Mesodermal cell (in vitro differentiated cells): Measurements from ENCODE around the gene MLLT10.
A peak's percentile ranks its signal among the peaks of the same experiment; 100 is the strongest.

Experiments
- H3K27ac ChIP-seq: 2 replicates; pipeline ENCODE4 v1.7.0; 2013; ENCODE audit warnings: mild to moderate bottlenecking, low read depth, low read length, moderate library complexity; ENCODE audit not compliant: severe bottlenecking
- H3K36me3 ChIP-seq: 2 replicates; pipeline ENCODE4 v1.7.1; 2013; ENCODE audit warnings: mild to moderate bottlenecking, low read length, moderate library complexity; ENCODE audit not compliant: control insufficient read depth, insufficient read depth
- H3K4me1 ChIP-seq: one replicate; pipeline ENCODE4 v1.7.1; 2013; ENCODE audit warnings: mild to moderate bottlenecking, low read length; ENCODE audit not compliant: insufficient read depth, control insufficient read depth, poor library complexity, severe bottlenecking
- H3K4me3 ChIP-seq: 2 replicates; pipeline ENCODE4 v1.7.0; 2013; ENCODE audit warnings: low read length, control low read depth, mild to moderate bottlenecking; ENCODE audit not compliant: insufficient read depth, poor library complexity, severe bottlenecking; ENCODE audit errors: extremely low read depth
- H3K9me3 ChIP-seq: 2 replicates; pipeline ENCODE4 v1.7.1; 2013; ENCODE audit warnings: mild to moderate bottlenecking, low read length, moderate library complexity; ENCODE audit not compliant: control insufficient read depth
- WGBS, 2 experiments: methylation state at CpG; one replicate each; pipeline ENCODE4 v1.1.5; 2013; ENCODE audit warnings: missing lambda C conversion rate in 2 of 2; ENCODE audit not compliant: insufficient coverage in 2 of 2; 5-methylcytosine and 5-hydroxymethylcytosine counted together

The MLLT10 gene

DNA sequence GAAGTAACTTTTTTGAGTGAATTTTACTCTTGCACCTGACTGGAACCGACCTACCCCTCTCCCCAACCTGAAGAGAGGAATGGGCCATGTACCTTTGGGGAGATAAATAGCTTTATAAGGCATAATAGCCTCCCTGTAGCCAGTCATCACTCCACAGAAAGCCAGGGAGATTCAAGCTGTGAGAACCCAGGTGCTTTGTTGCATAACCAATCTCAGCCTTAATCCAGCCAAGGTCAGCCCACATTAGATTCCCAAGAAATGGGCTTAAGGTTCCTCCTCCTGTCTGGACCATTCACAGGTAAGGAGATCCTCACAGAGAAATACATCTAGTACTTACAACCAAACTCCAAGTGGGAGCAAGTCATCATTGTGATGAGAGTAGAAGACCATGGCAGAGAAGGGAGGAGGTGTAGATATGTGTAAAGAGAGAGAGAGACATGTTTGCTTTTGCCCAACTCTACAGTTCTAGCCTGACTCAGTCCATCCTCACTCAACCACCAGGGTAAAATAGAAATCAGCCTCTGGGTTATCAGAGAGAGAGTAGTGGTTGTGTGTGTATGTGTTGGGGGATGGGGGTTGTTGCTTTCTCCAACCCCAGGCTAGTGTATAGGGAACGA lies 32.2 kb upstream of the MLLT10 start:
- peaks cover 60% of the 10 kb centered on the region for H3K4me1 ChIP-seq
- H3K27ac ChIP-seq: no peak overlapping the region
- H3K9me3 ChIP-seq: no peaks in the 10 kb centered on the region
- no peaks in the 10 kb centered on the region for H3K36me3 ChIP-seq
- no peak overlapping the region for H3K4me3 ChIP-seq
- no CpG with 5 or more reads among the region's 2 CpGs for WGBS, 2 experiments

- peaks cover 65% of the 10 kb centered on the region for H3K4me1 ChIP-seq
- H3K4me3 ChIP-seq: no peak overlapping the region
- no peak overlapping the region for H3K27ac ChIP-seq
- no peaks in the 10 kb centered on the region for H3K36me3 ChIP-seq
- no peaks in the 10 kb centered on the region for H3K9me3 ChIP-seq
- 6 to 53% methylated on average over 2 of the region's 3 CpGs for WGBS, 2 experiments
These were observed 31.7 kb upstream of the MLLT10 start for GRCh38 chr10:21502348-21502740.

- no peak overlapping the region for H3K27ac ChIP-seq
- no peak overlapping the region for H3K4me3 ChIP-seq
- no peaks in the 10 kb centered on the region for H3K9me3 ChIP-seq
- 100% methylated on average over 1 of the region's 1 CpG; no CpG with 5 or more reads in 1 of the 2 experiments for WGBS, 2 experiments
- H3K36me3 ChIP-seq: no peaks in the 10 kb centered on the region
- peaks cover 62% of the 10 kb centered on the region for H3K4me1 ChIP-seq
These were observed 30.5 kb upstream of the MLLT10 start for GRCh38 chr10:21503542-21503941.

DNA sequence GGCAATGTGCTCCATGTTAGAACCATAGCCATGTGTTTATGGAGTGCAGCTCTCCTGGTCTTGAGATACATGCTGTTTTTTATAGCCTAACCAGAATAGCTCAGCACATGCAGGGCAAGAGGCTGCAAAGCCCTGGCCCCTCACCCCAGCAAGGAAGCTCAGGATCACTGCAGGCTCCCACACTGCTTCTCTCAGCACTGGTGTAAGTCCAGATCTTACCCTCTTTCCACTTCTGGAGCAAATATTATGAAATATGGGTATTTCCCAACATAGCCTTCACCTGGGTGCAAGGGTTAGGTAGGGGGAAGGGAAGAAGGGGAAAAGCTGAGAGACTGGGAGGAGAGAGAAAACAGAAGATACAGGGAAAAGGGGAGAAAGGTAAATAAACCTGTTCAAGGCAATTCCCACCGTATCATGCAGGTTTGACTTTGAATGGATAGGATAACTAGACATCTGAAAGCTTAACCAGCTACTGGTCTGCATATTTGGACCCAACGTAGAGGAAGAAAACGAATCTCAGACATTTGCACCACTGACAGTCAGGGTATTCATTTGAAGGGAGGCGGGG lies 28.2 kb upstream of the MLLT10 start:
- WGBS, 2 experiments: 39 to 40% methylated on average over 2 to 4 of the region's 4 CpGs
- no peak overlapping the region for H3K4me3 ChIP-seq

GRCh38 chr10:21506351-21506750 lies 27.7 kb upstream of the MLLT10 start:
- Histone ChIP-seq H3K4me1 (peaks cover 56% of the 10 kb centered on the region), H3K27ac (peak overlapping the region; percentile 87), H3K36me3 (no peaks in the 10 kb centered on the region), H3K9me3 (no peaks in the 10 kb centered on the region), H3K4me3 (no peak overlapping the region)
- WGBS, 2 experiments: 17 to 40% methylated on average over 1 to 2 of the region's 3 CpGs

More for the DNA sequence above, 28.2 kb upstream of the MLLT10 start:
- peaks cover 55% of the 10 kb centered on the region for H3K4me1 ChIP-seq
- H3K9me3 ChIP-seq: no peaks in the 10 kb centered on the region
- H3K36me3 ChIP-seq: no peaks in the 10 kb centered on the region
- H3K27ac ChIP-seq: no peak overlapping the region

GRCh38 chr10:21507150-21507549 lies 26.9 kb upstream of the MLLT10 start:
- WGBS, 2 experiments: 11 to 18% methylated on average over 19 to 20 of the region's 21 CpGs
- H3K4me1 ChIP-seq: peaks cover 53% of the 10 kb centered on the region
- no peaks in the 10 kb centered on the region for H3K9me3 ChIP-seq
- no peak overlapping the region for H3K4me3 ChIP-seq
- H3K27ac ChIP-seq: peak overlapping the region; percentile 87
- no peaks in the 10 kb centered on the region for H3K36me3 ChIP-seq

GRCh38 chr10:21508706-21509331 lies 25.2 kb upstream of the MLLT10 start:
- WGBS, 2 experiments: 7 to 8% methylated on average over 30 to 38 of the region's 43 CpGs
- no peaks in the 10 kb centered on the region for H3K9me3 ChIP-seq
- H3K36me3 ChIP-seq: no peaks in the 10 kb centered on the region
- H3K27ac ChIP-seq: peak overlapping the region; percentile 87
- peak overlapping the region; percentile 20 for H3K4me3 ChIP-seq
- H3K4me1 ChIP-seq: peaks cover 50% of the 10 kb centered on the region

- H3K4me1 ChIP-seq: peaks cover 50% of the 10 kb centered on the region
- no peaks in the 10 kb centered on the region for H3K36me3 ChIP-seq
- H3K27ac ChIP-seq: peak overlapping the region; percentile 87
- WGBS, 2 experiments: 8 to 10% methylated on average over 45 to 55 of the region's 58 CpGs
- H3K4me3 ChIP-seq: peak overlapping the region; percentile 22
- no peaks in the 10 kb centered on the region for H3K9me3 ChIP-seq
These were observed 24.4 kb upstream of the MLLT10 start for GRCh38 chr10:21509341-21510240.

- Histone ChIP-seq H3K27ac (peak overlapping the region; percentile 87), H3K9me3 (no peaks in the 10 kb centered on the region), H3K4me3 (peak overlapping the region; percentile 22), H3K4me1 (peaks cover 53% of the 10 kb centered on the region), H3K36me3 (no peaks in the 10 kb centered on the region)
- WGBS, 2 experiments: 1% methylated on average over 19 of the region's 39 CpGs
These were observed 23.6 kb upstream of the MLLT10 start for GRCh38 chr10:21510241-21511094.

- H3K4me1 ChIP-seq: peaks cover 49% of the 10 kb centered on the region
- peak overlapping the region; percentile 22 for H3K4me3 ChIP-seq
- H3K36me3 ChIP-seq: no peaks in the 10 kb centered on the region
- H3K27ac ChIP-seq: peak overlapping the region; percentile 87
- WGBS, 2 experiments: no CpG with 5 or more reads among the region's 2 CpGs
- H3K9me3 ChIP-seq: no peaks in the 10 kb centered on the region
These were observed 22.9 kb upstream of the MLLT10 start for GRCh38 chr10:21511095-21511570.
